HepG2 (cell line): ENCODE data around the gene EFNA3. TPM values are rescaled to one million over a fixed set of nuclear protein-coding genes. Genes with fewer than 3 reads are reported as not detected.

Experiments used
- MYNN ChIP-seq: sonication (generic); formaldehyde crosslinking; IDR thresholded peaks from 2 replicates; pipeline ENCODE4 v1.4.0; 2020; ENCODE audit warnings: mild to moderate bottlenecking, low read depth, missing genetic modification reagents
- NCOR1 ChIP-seq: fragments of 200-600 bp; sonication (generic); IDR thresholded peaks from 2 replicates; pipeline ENCODE4 v1.7.0; 2017; ENCODE audit warnings: antibody characterized with exemption, low read length, borderline replicate concordance
- NFRKB ChIP-seq: fragments of 450-650 bp; IDR thresholded peaks from 2 replicates; pipeline ENCODE4 v1.6.1; 2017
- PRMT3 ChIP-seq: sonication (generic); formaldehyde crosslinking; IDR thresholded peaks from 2 replicates; pipeline ENCODE4 v1.8.1; 2022; ENCODE audit warnings: low read depth, mild to moderate bottlenecking, moderate library complexity, missing genetic modification reagents, borderline replicate concordance
- SETDB1 ChIP-seq: sonication (generic); formaldehyde crosslinking; IDR thresholded peaks from 2 replicates; pipeline ENCODE4 v1.5.1; 2020; ENCODE audit warnings: missing genetic modification reagents, mild to moderate bottlenecking, borderline replicate concordance
- TOE1 ChIP-seq: sonication (generic); formaldehyde crosslinking; IDR thresholded peaks from 2 replicates; pipeline ENCODE4 v1.4.0; 2020; ENCODE audit warnings: mild to moderate bottlenecking, missing genetic modification reagents
- ZBTB7A ChIP-seq: sonication (generic); formaldehyde crosslinking; IDR thresholded peaks from 2 replicates; pipeline ENCODE4 v1.8.0; 2022; ENCODE audit warnings: mild to moderate bottlenecking, missing genetic modification reagents
- ZNF225 ChIP-seq: sonication (generic); formaldehyde crosslinking; IDR thresholded peaks from 2 replicates; pipeline ENCODE4 v1.4.0; 2020; ENCODE audit warnings: mild to moderate bottlenecking, missing genetic modification reagents
- ZNF318 ChIP-seq: sonication (generic); formaldehyde crosslinking; IDR thresholded peaks from 2 replicates; pipeline ENCODE4 v1.4.0; 2020; ENCODE audit warnings: mild to moderate bottlenecking, missing genetic modification reagents
- ZNF367 ChIP-seq: sonication (generic); formaldehyde crosslinking; IDR thresholded peaks from 2 replicates; pipeline ENCODE4 v1.4.0; 2020; ENCODE audit warnings: missing genetic modification reagents, borderline replicate concordance
- ZNF496 ChIP-seq: sonication (generic); formaldehyde crosslinking; IDR thresholded peaks from 2 replicates; pipeline ENCODE4 v1.8.1; 2023; ENCODE audit warnings: mild to moderate bottlenecking, moderate library complexity, missing genetic modification reagents; ENCODE audit not compliant: insufficient replicate concordance
- ZNF546 ChIP-seq: sonication (generic); formaldehyde crosslinking; conservative IDR thresholded peaks from 2 replicates; pipeline ENCODE4 v1.8.1; 2023; ENCODE audit warnings: mild to moderate bottlenecking, missing genetic modification reagents
- ZNF597 ChIP-seq: sonication (generic); formaldehyde crosslinking; IDR thresholded peaks from 2 replicates; pipeline ENCODE4 v1.5.0; 2020; ENCODE audit warnings: missing genetic modification reagents
- ZNF607 ChIP-seq: sonication (generic); formaldehyde crosslinking; IDR thresholded peaks from 2 replicates; pipeline ENCODE4 v1.5.1; 2020; ENCODE audit warnings: missing genetic modification reagents, mild to moderate bottlenecking, borderline replicate concordance
- polyA plus RNA-seq, 8 experiments: library from polyadenylated mRNA; depleted of rRNA in 3 of 8; stranded (reverse) in 7 of 8; unstranded in 1 of 8; fragments of >200 nt; fragmentation: Illumina TruSeq in 4 of 8; extraction: Trizol in 4 of 8; gene quantifications; 2 replicates each; pipeline versions ENCODE4 v1.2.1 to v1.2.3, GENCODE V29; 2011 to 2016; ENCODE audit warnings: low read depth in 4 of 8, missing spikeins in 1 of 8, mixed read lengths in 1 of 8; ENCODE audit not compliant: insufficient read depth in 1 of 8
- total RNA-seq, 5 experiments: library from RNA; depleted of rRNA; stranded (reverse); fragments of >200 nt; fragmentation: Illumina TruSeq; extraction: Trizol; gene quantifications; 2 replicates each; pipeline ENCODE4 v1.2.3, GENCODE V29; 2016; ENCODE audit warnings: low read depth in 1 of 5
- TF ChIP-seq, protein P1 (sequence below): sonication (generic); formaldehyde crosslinking; IDR thresholded peaks from 2 replicates; pipeline ENCODE4 v1.8.0; 2022; ENCODE audit warnings: missing genetic modification reagents, mild to moderate bottlenecking, inconsistent platforms, borderline replicate concordance
- TF ChIP-seq, protein P2 (sequence below): sonication (generic); formaldehyde crosslinking; IDR thresholded peaks from 2 replicates; pipeline ENCODE4 v1.4.0; 2020; ENCODE audit warnings: missing genetic modification reagents
- TF ChIP-seq, protein P3 (sequence below): sonication (generic); IDR thresholded peaks from 2 replicates; pipeline ENCODE4 v1.6.1; 2016; ENCODE audit warnings: low read depth, borderline replicate concordance

Gene EFNA3
- total and polyA plus RNA-seq, 2 of the 13 experiments (the other 11 are each of a cell fraction or from before 2014, with no cell fraction given): 1.0 to 5.7 TPM

DNA sequence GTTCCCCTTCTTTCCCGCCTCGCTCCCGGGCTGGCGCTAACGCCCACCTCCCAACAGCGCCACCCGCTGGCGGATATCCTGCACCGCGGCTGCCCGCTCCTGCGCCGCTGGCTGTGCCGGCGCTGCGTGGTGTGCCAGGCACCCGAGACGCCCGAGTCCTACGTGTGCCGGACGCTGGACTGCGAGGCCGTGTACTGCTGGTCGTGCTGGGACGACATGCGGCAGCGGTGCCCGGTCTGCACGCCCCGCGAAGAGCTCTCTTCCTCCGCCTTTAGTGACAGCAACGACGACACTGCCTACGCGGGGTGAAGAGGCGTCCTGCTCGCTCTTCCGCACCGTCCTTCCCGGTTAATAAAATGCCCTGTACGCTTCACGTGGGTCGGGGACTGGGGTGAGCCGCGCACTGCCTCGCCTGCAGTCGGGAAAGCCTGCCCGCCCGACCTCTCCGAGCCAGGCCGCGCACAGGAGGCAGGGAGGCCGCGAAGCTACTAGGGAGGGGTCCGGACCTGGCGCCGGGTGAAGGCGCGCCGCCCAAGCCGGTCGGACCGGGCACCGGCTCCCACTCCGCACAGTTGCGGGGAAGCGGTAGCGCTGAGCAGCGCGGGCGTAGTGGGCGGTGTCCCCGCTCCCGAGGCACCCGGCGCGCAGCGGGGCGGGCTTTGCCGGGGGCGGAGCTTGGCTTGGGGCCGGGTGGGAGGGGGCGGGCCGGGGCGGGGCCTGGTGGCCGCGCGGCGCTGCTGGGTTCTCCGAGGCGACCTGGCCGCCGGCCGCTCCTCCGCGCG, 27.9 kb upstream of the EFNA3 start, which contains the start of gene ADAM15 (continued):
- TF ChIP-seq, protein P1, sequence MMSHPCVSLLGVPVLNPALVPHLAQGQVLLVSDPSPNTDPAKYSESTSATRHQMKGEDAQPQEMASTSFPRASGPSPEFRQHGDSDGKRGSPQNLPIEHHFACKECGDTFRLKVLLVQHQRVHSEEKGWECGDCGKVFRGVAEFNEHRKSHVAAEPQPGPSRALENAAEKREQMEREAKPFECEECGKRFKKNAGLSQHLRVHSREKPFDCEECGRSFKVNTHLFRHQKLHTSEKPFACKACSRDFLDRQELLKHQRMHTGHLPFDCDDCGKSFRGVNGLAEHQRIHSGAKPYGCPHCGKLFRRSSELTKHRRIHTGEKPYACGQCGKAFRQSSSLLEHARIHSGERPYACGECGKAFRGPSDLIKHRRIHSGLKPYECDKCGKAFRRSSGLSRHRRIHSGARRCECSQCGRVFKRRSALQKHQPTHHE: no peak
- TF ChIP-seq ZBTB7A (CRISPR knock-in tag): 0 out of 2 replicates have a peak, but pooled peaks have one; percentile 63
- TF ChIP-seq ZNF597 (CRISPR knock-in tag): no peak
- peak; percentile 88; the same call in 1 of the 2 replicates for TF ChIP-seq ZNF607
- no peak for TF ChIP-seq TOE1 (CRISPR knock-in tag)
- TF ChIP-seq ZNF318 (CRISPR knock-in tag): no peak; the same call in 1 of the 2 replicates
- no peak for TF ChIP-seq NFRKB
- no peak for TF ChIP-seq ZNF496 (CRISPR knock-in tag)
- TF ChIP-seq, protein P2, sequence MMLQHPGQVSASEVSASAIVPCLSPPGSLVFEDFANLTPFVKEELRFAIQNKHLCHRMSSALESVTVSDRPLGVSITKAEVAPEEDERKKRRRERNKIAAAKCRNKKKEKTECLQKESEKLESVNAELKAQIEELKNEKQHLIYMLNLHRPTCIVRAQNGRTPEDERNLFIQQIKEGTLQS (CRISPR knock-in tag): no peak
- TF ChIP-seq, protein P3, sequence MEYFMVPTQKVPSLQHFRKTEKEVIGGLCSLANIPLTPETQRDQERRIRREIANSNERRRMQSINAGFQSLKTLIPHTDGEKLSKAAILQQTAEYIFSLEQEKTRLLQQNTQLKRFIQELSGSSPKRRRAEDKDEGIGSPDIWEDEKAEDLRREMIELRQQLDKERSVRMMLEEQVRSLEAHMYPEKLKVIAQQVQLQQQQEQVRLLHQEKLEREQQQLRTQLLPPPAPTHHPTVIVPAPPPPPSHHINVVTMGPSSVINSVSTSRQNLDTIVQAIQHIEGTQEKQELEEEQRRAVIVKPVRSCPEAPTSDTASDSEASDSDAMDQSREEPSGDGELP: no peak
- TF ChIP-seq PRMT3: 0 out of 2 replicates have a peak, but pooled peaks have one; percentile 56
- TF ChIP-seq ZNF225 (CRISPR knock-in tag): peak; percentile 76; the same call in 1 of the 2 replicates
- TF ChIP-seq NCOR1: no peak
- TF ChIP-seq MYNN (CRISPR knock-in tag): peak; percentile 60; the same call in 1 of the 2 replicates
- peak; percentile 93; the same call in 1 of the 2 replicates for TF ChIP-seq ZNF546 (CRISPR knock-in tag)
- no peak for TF ChIP-seq SETDB1
- no peak for TF ChIP-seq ZNF367 (CRISPR knock-in tag)
